ENCODE measurements around the gene MRPL49. TPM values are rescaled to one million over a fixed set of nuclear protein-coding genes. Genes with fewer than 3 reads are reported as not detected.

The MRPL49 gene
- total RNA-seq, 1 experiment from 2014 or later = 76.9 TPM

DNA sequence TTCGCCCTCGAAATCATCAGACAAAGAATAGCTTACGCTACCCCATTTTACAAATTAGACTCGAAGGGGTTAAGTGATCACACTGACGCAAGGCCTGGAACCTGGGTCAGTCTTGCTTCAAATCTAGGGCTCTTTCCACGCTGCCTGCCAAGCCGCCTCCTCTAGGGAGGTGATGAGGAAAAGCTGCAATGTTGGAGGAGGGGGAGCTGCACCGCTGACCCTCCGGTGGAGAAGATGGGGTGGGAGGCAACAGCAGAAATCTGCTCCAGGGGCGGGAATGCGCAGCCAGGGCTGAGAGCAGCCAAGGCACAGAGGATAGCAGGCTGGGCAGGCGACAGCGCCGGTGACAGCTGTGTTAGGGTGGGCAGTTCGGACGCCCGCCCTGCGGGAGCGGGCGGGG, 11.6 kb downstream of the MRPL49 start:
- TF ChIP-seq, protein P1, sequence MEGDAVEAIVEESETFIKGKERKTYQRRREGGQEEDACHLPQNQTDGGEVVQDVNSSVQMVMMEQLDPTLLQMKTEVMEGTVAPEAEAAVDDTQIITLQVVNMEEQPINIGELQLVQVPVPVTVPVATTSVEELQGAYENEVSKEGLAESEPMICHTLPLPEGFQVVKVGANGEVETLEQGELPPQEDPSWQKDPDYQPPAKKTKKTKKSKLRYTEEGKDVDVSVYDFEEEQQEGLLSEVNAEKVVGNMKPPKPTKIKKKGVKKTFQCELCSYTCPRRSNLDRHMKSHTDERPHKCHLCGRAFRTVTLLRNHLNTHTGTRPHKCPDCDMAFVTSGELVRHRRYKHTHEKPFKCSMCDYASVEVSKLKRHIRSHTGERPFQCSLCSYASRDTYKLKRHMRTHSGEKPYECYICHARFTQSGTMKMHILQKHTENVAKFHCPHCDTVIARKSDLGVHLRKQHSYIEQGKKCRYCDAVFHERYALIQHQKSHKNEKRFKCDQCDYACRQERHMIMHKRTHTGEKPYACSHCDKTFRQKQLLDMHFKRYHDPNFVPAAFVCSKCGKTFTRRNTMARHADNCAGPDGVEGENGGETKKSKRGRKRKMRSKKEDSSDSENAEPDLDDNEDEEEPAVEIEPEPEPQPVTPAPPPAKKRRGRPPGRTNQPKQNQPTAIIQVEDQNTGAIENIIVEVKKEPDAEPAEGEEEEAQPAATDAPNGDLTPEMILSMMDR (IDR thresholded peaks at IDR 0.05; ENCODE audit: unreplicated experiment) = no peak
- intact Hi-C loops (cut with micrococcal nuclease) = loop anchor here (2.0 kb wide), 1 partner anchor 47 kb away; the partner anchor contains the start of gene CAPN1
- Mint-ChIP-seq H3K27me3 (ENCODE audit: insufficient read depth, unreplicated experiment) (no peaks in the 10 kb centered on the region), H3K4me1 (ENCODE audit: insufficient read depth, unreplicated experiment) (peaks cover 28% of the 10 kb centered on the region), H3K36me3 (ENCODE audit: insufficient read depth, unreplicated experiment) (peaks cover 38% of the 10 kb centered on the region), H3K4me3 (ENCODE audit: unreplicated experiment) (peak overlapping the region; percentile 99), H3K9me3 (ENCODE audit: unreplicated experiment) (no peaks in the 10 kb centered on the region), H3K27ac (ENCODE audit: low read depth, unreplicated experiment) (peak overlapping the region; percentile 100)
- DNase-seq (ENCODE audit: unreplicated experiment) = no peak
- ChIA-PET POLR2A (interaction anchor here (0.7 to 8.2 kb wide), 19 partner anchors 11 to 816 kb away, joined by 3 to 157 read pairs (median 7); partner anchors contain the start of genes ARL2, ATG2A, CAPN1 and CDC42BPG), CTCF (interaction anchor here (0.8 to 1.2 kb wide), 2 partner anchors 46 to 48 kb away, joined by 4 read pairs; partner anchors contain the start of gene CAPN1)
- BruUV-seq (replicated peaks) = no TSS peak

DNA sequence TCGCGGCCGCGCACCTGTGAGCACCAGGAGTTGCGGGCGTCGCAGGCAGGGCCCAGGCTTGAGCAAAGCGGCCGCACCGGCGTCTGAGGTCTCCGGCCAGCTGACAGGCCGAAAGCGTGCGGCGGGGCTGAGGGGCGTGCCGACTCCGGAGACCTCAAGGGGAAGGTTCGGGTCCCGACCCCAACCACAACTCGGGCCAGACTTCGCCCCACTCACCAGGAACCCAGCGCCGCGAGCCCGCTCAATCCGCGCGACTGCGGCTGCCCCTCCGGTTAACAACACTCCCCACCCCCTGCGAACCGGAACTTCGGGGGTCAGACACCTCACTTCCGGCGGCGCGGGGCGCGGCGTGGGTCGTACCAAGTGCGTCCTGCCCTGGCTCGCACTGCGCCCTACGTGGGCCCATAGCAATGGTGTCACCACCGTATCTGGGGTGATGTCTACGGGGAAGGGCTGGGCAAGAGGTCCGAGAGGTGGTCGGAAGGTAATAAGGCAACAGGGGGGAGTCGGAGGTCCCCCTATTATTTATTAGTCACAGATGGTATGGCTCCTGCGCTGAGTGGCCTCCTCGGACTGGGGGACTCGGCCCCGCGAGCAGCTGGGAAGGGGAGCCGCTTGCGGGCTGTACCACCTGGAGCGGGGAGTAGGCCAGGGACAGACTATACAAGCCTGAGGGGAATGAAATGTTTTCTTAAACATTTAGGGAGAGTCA, 12.3 kb downstream of the MRPL49 start, which contains the start of gene SYVN1:
Gene SYVN1, minus strand, starts transcription at position 280 of the 712 bp plus-strand sequence. CDS start 918 bp downstream, outside the sequence.
- intact Hi-C loops (cut with micrococcal nuclease) = loop anchor here (2.0 kb wide), 1 partner anchor 46 kb away; the partner anchor contains the start of gene CAPN1
- ChIA-PET POLR2A (interaction anchor here (0.6 to 8.2 kb wide), 39 partner anchors 10 to 817 kb away, joined by 3 to 157 read pairs (median 4); partner anchors contain the start of genes ARL2, ATG2A, CAPN1 and CDC42BPG), CTCF (interaction anchor here (0.8 to 1.8 kb wide), 3 partner anchors 10 to 47 kb away, joined by 4 to 9 read pairs (median 4); partner anchors contain the start of gene CAPN1)
- peak within 1 kb of the TSS; percentile 100 for H3K27ac Mint-ChIP-seq (ENCODE audit: low read depth, unreplicated experiment)
- no TSS peak for BruUV-seq (replicated peaks)
- H3K4me3 Mint-ChIP-seq (ENCODE audit: unreplicated experiment) = peak within 1 kb of the TSS; percentile 99
- TF ChIP-seq, protein P1 (IDR thresholded peaks at IDR 0.05; ENCODE audit: unreplicated experiment) = no peak
- H3K4me1 Mint-ChIP-seq (ENCODE audit: insufficient read depth, unreplicated experiment) = peaks cover 28% of the 10 kb centered on the region
- H3K9me3 Mint-ChIP-seq (ENCODE audit: unreplicated experiment) = no peaks in the 10 kb centered on the region
- peaks cover 33% of the 10 kb centered on the region for H3K36me3 Mint-ChIP-seq (ENCODE audit: insufficient read depth, unreplicated experiment)
- H3K27me3 Mint-ChIP-seq (ENCODE audit: insufficient read depth, unreplicated experiment) = no peaks in the 10 kb centered on the region
- DNase-seq (ENCODE audit: unreplicated experiment) = peak; percentile 90

DNA sequence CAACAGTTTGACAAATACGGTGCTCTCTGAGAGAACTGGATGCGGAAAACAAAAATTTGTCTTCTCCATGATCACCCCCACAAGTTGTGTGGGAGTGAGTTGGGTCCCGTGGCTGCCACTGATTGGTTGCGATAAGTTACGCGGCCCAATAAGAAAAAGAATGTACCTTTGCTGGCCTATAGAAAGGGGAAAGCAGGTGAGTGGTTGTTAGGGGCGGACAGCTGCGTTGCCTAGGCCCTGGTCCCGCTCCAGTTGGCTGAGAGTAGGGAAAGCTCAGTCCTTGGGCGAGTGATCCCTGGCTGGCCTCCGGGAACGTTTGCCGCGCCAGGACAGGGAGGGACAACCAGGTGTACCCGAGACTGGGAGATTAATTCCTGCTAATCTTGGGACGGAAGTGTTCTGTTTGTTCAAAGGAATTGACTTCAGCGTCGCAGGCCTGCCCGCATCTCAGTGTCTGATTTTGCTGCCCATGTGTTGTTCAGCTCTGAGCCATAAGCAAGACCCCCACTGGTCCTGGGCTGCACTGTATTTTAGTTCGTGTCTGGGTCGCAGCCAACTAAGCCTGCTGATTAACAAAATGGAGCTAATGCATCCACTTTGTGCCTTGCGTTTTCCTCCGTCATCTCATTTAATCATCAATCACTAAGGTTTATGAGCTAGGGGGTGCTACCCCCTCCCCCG, 13.0 kb downstream of the MRPL49 start:
- DNase-seq (ENCODE audit: unreplicated experiment) = peak; percentile 98
- H3K9me3 Mint-ChIP-seq (ENCODE audit: unreplicated experiment) = no peaks in the 10 kb centered on the region
- ChIA-PET CTCF (interaction anchor here (0.8 to 1.8 kb wide), 4 partner anchors 9 to 48 kb away, joined by 4 to 9 read pairs (median 4); no protein-coding TSS in a partner anchor), POLR2A (interaction anchor here (0.5 to 8.2 kb wide), 35 partner anchors 9 to 906 kb away, joined by 3 to 157 read pairs (median 4); partner anchors contain the start of genes ATG2A, BANF1, CAPN1 and CDC42BPG)
- TF ChIP-seq, protein P1 (IDR thresholded peaks at IDR 0.05; ENCODE audit: unreplicated experiment) = no peak
- intact Hi-C loops (cut with micrococcal nuclease) = loop anchor here (2.0 kb wide), 1 partner anchor 46 kb away; the partner anchor contains the start of gene CAPN1
- H3K4me1 Mint-ChIP-seq (ENCODE audit: insufficient read depth, unreplicated experiment) = peaks cover 28% of the 10 kb centered on the region
- BruUV-seq (replicated peaks) = TSS peak; percentile 73
- H3K36me3 Mint-ChIP-seq (ENCODE audit: insufficient read depth, unreplicated experiment) = peaks cover 27% of the 10 kb centered on the region
- H3K27me3 Mint-ChIP-seq (ENCODE audit: insufficient read depth, unreplicated experiment) = no peaks in the 10 kb centered on the region
- peak overlapping the region; percentile 99 for H3K4me3 Mint-ChIP-seq (ENCODE audit: unreplicated experiment)
- peak overlapping the region; percentile 100 for H3K27ac Mint-ChIP-seq (ENCODE audit: low read depth, unreplicated experiment)

All from MCF 10A (cell line).